ENCODE results near the gene SPATA20. TPM values are rescaled to one million over a fixed set of nuclear protein-coding genes. Genes with fewer than 3 reads are reported as not detected.

Gene SPATA20
- total and polyA plus RNA-seq, 2 of the 13 experiments (the other 11 are each of a cell fraction or from before 2014, with no cell fraction given), result 36.1 to 64.8 TPM

GRCh38 chr17:50542795-50543774 lies 3.9 kb upstream of the SPATA20 start (continued):
- TF ChIP-seq, protein P1, sequence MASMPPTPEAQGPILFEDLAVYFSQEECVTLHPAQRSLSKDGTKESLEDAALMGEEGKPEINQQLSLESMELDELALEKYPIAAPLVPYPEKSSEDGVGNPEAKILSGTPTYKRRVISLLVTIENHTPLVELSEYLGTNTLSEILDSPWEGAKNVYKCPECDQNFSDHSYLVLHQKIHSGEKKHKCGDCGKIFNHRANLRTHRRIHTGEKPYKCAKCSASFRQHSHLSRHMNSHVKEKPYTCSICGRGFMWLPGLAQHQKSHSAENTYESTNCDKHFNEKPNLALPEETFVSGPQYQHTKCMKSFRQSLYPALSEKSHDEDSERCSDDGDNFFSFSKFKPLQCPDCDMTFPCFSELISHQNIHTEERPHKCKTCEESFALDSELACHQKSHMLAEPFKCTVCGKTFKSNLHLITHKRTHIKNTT (CRISPR knock-in tag; IDR thresholded peaks at IDR 0.05), result no peak
- TF ChIP-seq ZFP36L1 (CRISPR knock-in tag; IDR thresholded peaks at IDR 0.05), result peak; percentile 60; the same call in 1 of the 2 replicates
- TF ChIP-seq, protein P2, sequence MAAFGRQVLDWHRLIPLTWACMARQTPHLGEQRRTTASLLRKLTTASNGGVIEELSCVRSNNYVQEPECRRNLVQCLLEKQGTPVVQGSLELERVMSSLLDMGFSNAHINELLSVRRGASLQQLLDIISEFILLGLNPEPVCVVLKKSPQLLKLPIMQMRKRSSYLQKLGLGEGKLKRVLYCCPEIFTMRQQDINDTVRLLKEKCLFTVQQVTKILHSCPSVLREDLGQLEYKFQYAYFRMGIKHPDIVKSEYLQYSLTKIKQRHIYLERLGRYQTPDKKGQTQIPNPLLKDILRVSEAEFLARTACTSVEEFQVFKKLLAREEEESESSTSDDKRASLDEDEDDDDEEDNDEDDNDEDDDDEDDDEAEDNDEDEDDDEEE (CRISPR knock-in tag; IDR thresholded peaks at IDR 0.05), result peak; percentile 43; the same call in 1 of the 2 replicates
- no peak for TF ChIP-seq ZNF567 (CRISPR knock-in tag; IDR thresholded peaks at IDR 0.05; ENCODE audit: borderline replicate concordance)
- no peak for TF ChIP-seq EHMT2 (IDR thresholded peaks at IDR 0.05; ENCODE audit: borderline replicate concordance, low read depth, low read length)
- TF ChIP-seq EP300 (IDR thresholded peaks at IDR 0.05; ENCODE audit: low read depth in 2 of 2, low read length in 2 of 2), result peak; percentile 97 to 99; a peak in 3 of 4 replicates
- peak; percentile 93 for TF ChIP-seq EP300 (CRISPR knock-in tag; IDR thresholded peaks at IDR 0.05; ENCODE audit: borderline replicate concordance)
- peak; percentile 90; the same call in 1 of the 2 replicates for TF ChIP-seq NKX3-1 (CRISPR knock-in tag; IDR thresholded peaks at IDR 0.05)
- TF ChIP-seq CEBPG (CRISPR knock-in tag; IDR thresholded peaks at IDR 0.05), result peak; percentile 27
- TF ChIP-seq HNRNPLL (IDR thresholded peaks at IDR 0.05; ENCODE audit: low read depth, low read length, poor library complexity, severe bottlenecking), result no peak
- TF ChIP-seq ZNF614 (CRISPR knock-in tag; IDR thresholded peaks at IDR 0.05; ENCODE audit: borderline replicate concordance), result no peak; the same call in none of the 2 replicates
- TF ChIP-seq NFYC (CRISPR knock-in tag; IDR thresholded peaks at IDR 0.05), result no peak; the same call in 1 of the 2 replicates
- TF ChIP-seq POLR2A (IDR thresholded peaks at IDR 0.05; ENCODE audit: insufficient read depth in 1 of 2, low read depth in 2 of 2, low read length in 2 of 2), result peak; percentile 44 to 62
- TF ChIP-seq FIP1L1 (IDR thresholded peaks at IDR 0.05; ENCODE audit: borderline replicate concordance, insufficient read depth, low read depth, low read length), result no peak
- peak; percentile 74; the same call in 1 of the 2 replicates for TF ChIP-seq ZNF644 (CRISPR knock-in tag; IDR thresholded peaks at IDR 0.05; ENCODE audit: low read depth)
- TF ChIP-seq HNRNPK (IDR thresholded peaks at IDR 0.05; ENCODE audit: low read depth, low read length, poor library complexity, severe bottlenecking), result no peak
- TF ChIP-seq ZNF460 (CRISPR knock-in tag; IDR thresholded peaks at IDR 0.05; ENCODE audit: borderline replicate concordance), result no peak
- no peak for TF ChIP-seq LRRFIP1 (CRISPR knock-in tag; conservative IDR thresholded peaks at IDR 0.05)
- TF ChIP-seq ZBTB7B (CRISPR knock-in tag; IDR thresholded peaks at IDR 0.05), result peak; percentile 81
- peak; percentile 86 for TF ChIP-seq HDAC1 (CRISPR knock-in tag; IDR thresholded peaks at IDR 0.05)
- TF ChIP-seq MBD4 (IDR thresholded peaks at IDR 0.05; ENCODE audit: borderline replicate concordance, low read length), result no peak
- peak; percentile 15; the same call in 1 of the 2 replicates for TF ChIP-seq CREB1 (IDR thresholded peaks at IDR 0.05)
- no peak for TF ChIP-seq CREB1 (CRISPR knock-in tag; IDR thresholded peaks at IDR 0.05)

Data from HepG2 (cell line).